ENCODE results near the gene CLC.

- TF ChIP-seq CTCF (IDR thresholded peaks at IDR 0.05; ENCODE audit: low read depth, low read length) (no peak), MAX (IDR thresholded peaks at IDR 0.05; ENCODE audit: low read depth, low read length) (no peak)
These were observed 27.4 kb downstream of the CLC start for GRCh38 chr19:39710333-39710890.

All from NB4 (cell line).